Heart left ventricle (tissue), 16 donors: ENCODE results near the gene SPNS3. TPM values are rescaled to one million over a fixed set of nuclear protein-coding genes. Genes with fewer than 3 reads are reported as not detected.

Experiments used
- ATAC-seq, 4 donors: fragments of 200-7000 bp; cut with Tn5 transposase; one replicate each; pipeline ENCODE4 v1.9.1; 2020 to 2022; ENCODE audit warnings: moderate library complexity in 4 of 4, mild to moderate bottlenecking in 3 of 4, moderate number of reproducible peaks in 1 of 4
- DNase-seq, 5 donors: peaks; one replicate each; pipeline ENCODE4 v3.0.0-alpha.2; 2020
- H3K27ac ChIP-seq, 12 donors: fragments of 200-600 bp; sonication (generic) in 4 of 12; one replicate each; pipeline versions ENCODE4 v1.5.0 to v1.8.0; 2016 to 2022; ENCODE audit warnings: mild to moderate bottlenecking in 2 of 12
- H3K27me3 ChIP-seq, 9 donors: fragments of 200-600 bp; sonication (generic) in 2 of 9; one replicate each; pipeline versions ENCODE4 v1.5.1 to v1.8.0; 2016 to 2022; ENCODE audit warnings: mild to moderate bottlenecking in 3 of 9
- H3K36me3 ChIP-seq, 9 donors: fragments of 200-600 bp; sonication (generic) in 2 of 9; one replicate each; pipeline versions ENCODE4 v1.5.0 to v1.8.0; 2018 to 2022; ENCODE audit warnings: mild to moderate bottlenecking in 2 of 9
- H3K4me1 ChIP-seq, 12 donors: fragments of 200-600 bp; sonication (generic) in 4 of 12; one replicate each; pipeline versions ENCODE4 v1.5.0 to v1.8.0; 2016 to 2022; ENCODE audit warnings: mild to moderate bottlenecking in 3 of 12
- H3K4me3 ChIP-seq, 12 donors: fragments of 200-600 bp; sonication (generic) in 4 of 12; one replicate each; pipeline versions ENCODE4 v1.5.0 to v1.8.0; 2017 to 2022; ENCODE audit warnings: mild to moderate bottlenecking in 9 of 12, moderate library complexity in 4 of 12
- H3K9me3 ChIP-seq, 12 donors: fragments of 200-600 bp; sonication (generic) in 4 of 12; one replicate each; pipeline versions ENCODE4 v1.5.0 to v1.8.0; 2016 to 2022; ENCODE audit warnings: mild to moderate bottlenecking in 1 of 12
- CTCF ChIP-seq, 12 donors: fragments of 200-600 bp; sonication (generic) in 4 of 12; IDR thresholded peaks; one replicate each; pipeline versions ENCODE4 v1.5.0 to v1.8.0; 2018 to 2022; ENCODE audit warnings: antibody characterized with exemption in 12 of 12, mild to moderate bottlenecking in 5 of 12
- POLR2A ChIP-seq, 2 donors: fragments of 450-650 bp; IDR thresholded peaks; one replicate each; pipeline ENCODE4 v1.6.1; 2017; ENCODE audit warnings: antibody characterized with exemption in 2 of 2, mild to moderate bottlenecking in 2 of 2, moderate library complexity in 2 of 2
- WGBS, 4 donors: extraction: QIAGEN DNeasy Blood & Tissue Kit in 2 of 4; methylation state at CpG; one replicate each; pipeline versions ENCODE4 v1.1.5 to v1.1.7; 2013 to 2018; 5-methylcytosine and 5-hydroxymethylcytosine counted together
- intact Hi-C, 10 donors: fragments of 100-400 bp; cut with DNase I; formaldehyde crosslinking; loops; one replicate each; pipeline versions ENCODE4 v1.11.1 to v1.14.2; 2022
- polyA plus RNA-seq, 2 donors: library from polyadenylated mRNA; stranded (reverse); fragments of 200-250 nt; gene quantifications; one replicate each; pipeline ENCODE4 v1.2.3, GENCODE V29; 2013
- total RNA-seq, 9 donors: library from RNA; depleted of rRNA in 2 of 9; stranded (reverse); fragments of >200 nt in 2 of 9; fragmentation: NEBNext Ultra II Directional in 3 of 9; extraction: Animal tissue kit (Norgen Biotek cat#: 25700) in 3 of 9; gene quantifications; one replicate each; pipeline versions ENCODE4 v1.1.0 to v1.2.4, GENCODE V29; 2016 to 2023
- donor health status: ischemic (EF 13 %, LVEDD 7.1; RV severe dilation, severe dysfunction).
- donor health status: healthy with polysubstance abuse.
- donor health status: DM: no; HTN: yes; CAD: no.
- donor health status: DM: no; HTN: no; CAD: no.
- donor health status: ischemic (EF 25% LVEDD 6.9; RV normal size, moderate dysfunction).
- donor health status: ischemic (EF 25% LVEDD 5.7; RV mildly dilated, moderate dysfunction).
- donor health status: healthy.
- donor health status: DM: yes; HTN: yes; CAD: no.
- donor health status: ischemic (EF 35%, LVEDD 5.7; RV mildly dilated, moderate dysfunction).
- donor health status: nonischemic (EF 11% LVEDD 7.7; RV severe dilation, severe dysfunction).
- donor health status: DM: yes; HTN: yes; CAD: no.
- donor health status: PGD.
- donor health status: ischemic (EF 29% LVEDD 5.4; RV normal size, mild dysfunction).
- donor health status: nonischemic (EF 23%, LVEDD 6.1; RV moderate dilation, normal function).

Gene SPNS3
- total and polyA plus RNA-seq, 11 donors = 0.23 to 1.9 (median 1.1) TPM; not detected in 3

DNA sequence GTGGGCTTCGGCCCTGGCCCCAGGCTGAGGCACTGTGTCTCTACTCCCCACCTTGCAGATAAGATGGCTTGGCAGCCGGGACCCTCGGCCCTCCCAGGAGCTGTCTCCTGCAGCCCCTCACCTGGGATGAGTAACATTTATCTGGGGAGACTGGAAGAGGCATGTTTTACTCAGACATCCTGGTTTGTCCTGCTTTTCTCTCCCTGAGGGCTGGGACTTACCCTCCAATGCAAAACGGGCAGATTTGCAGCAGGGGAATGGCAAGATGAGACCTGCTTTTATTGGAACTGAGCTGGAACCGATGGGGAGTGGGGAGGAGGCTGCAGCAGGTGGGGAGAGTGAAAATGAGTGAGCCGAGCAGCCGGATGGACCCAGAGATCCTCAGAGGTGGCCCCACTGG, 39.9 kb upstream of the SPNS3 start:
- DNase-seq (no peak), ATAC-seq (no peak)
- H3K27ac ChIP-seq = no peak overlapping the region
- WGBS, 4 donors = 66 to 74% (median 72%) methylated on average over 4 to 7 of the region's 7 CpGs
- H3K27me3 ChIP-seq = no peaks in the 10 kb centered on the region
- H3K4me3 ChIP-seq = no peak overlapping the region
- intact Hi-C loops = no loop called here
- H3K36me3 ChIP-seq = no peaks in the 10 kb centered on the region
- H3K9me3 ChIP-seq = no peaks in the 10 kb centered on the region
- no peaks in the 10 kb centered on the region for H3K4me1 ChIP-seq
- no peak for TF ChIP-seq CTCF (IDR thresholded peaks at IDR 0.05)
- TF ChIP-seq POLR2A (IDR thresholded peaks at IDR 0.05) = no peak

DNA sequence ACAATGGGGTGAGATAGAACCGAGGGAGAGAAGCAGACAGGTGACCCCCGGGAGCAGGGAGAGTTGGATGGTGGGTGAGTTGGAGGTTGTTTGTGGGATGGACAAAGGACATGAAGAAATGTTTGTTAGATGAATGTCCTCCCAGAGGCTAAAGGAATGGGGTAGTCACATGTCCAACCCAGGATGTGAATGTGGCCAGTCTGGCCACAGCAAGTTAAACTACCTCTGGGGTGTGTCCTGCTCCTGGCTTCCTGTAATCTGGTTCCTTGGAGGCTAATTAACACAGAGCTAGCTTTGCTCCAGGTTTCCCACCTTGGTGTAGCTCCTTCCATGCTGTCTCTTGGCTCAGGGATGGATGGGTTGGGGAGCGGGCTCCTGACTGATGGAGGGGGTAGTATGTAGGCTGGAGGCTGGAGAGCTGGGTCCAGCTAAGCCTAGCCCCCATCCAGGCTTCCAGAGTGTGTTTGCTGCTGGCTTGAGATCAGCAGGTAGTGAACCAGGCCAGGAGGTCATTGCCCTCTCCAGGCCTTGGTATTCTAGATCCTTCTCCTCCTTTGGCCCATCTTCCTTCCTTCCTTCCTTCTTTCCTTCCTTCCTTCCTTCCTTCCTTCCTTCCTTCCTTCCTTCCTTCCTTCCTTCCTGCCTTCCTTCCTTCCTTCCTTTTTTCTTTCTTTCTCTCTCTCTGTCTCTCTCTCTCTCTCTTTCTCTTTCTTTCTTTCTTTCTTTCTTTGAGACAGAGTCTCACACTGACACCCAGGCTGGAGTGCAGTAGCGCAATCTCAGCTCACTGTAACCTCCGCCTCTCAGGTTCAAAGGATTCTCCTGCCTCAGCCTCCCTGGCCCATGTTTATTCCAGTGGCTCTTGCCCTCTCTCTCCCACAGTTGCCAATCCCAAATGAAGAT, 39.3 kb upstream of the SPNS3 start:
- TF ChIP-seq POLR2A (IDR thresholded peaks at IDR 0.05) = no peak
- no peak for TF ChIP-seq CTCF (IDR thresholded peaks at IDR 0.05)
- intact Hi-C loops = no loop called here
- DNase-seq (no peak), ATAC-seq (no peak)
- H3K9me3 ChIP-seq = no peaks in the 10 kb centered on the region
- no peaks in the 10 kb centered on the region for H3K4me1 ChIP-seq
- H3K27me3 ChIP-seq = no peaks in the 10 kb centered on the region
- no peaks in the 10 kb centered on the region for H3K36me3 ChIP-seq
- WGBS, 4 donors = 89 to 94% (median 92%) methylated on average over 5 of the region's 5 CpGs
- no peak overlapping the region for H3K27ac ChIP-seq
- H3K4me3 ChIP-seq = no peak overlapping the region

GRCh38 chr17:4395111-4395478, 38.6 kb upstream of the SPNS3 start:
- Histone ChIP-seq H3K36me3 (no peaks in the 10 kb centered on the region), H3K27me3 (no peaks in the 10 kb centered on the region), H3K4me3 (no peak overlapping the region), H3K4me1 (no peaks in the 10 kb centered on the region), H3K9me3 (no peaks in the 10 kb centered on the region), H3K27ac (no peak overlapping the region)
- intact Hi-C loops = no loop called here
- TF ChIP-seq POLR2A (IDR thresholded peaks at IDR 0.05) = no peak
- TF ChIP-seq CTCF (IDR thresholded peaks at IDR 0.05) = no peak
- ATAC-seq (no peak), DNase-seq (no peak)
- WGBS, 4 donors = 90 to 94% (median 92%) methylated on average over 3 of the region's 3 CpGs

GRCh38 chr17:4397840-4398239, 35.9 kb upstream of the SPNS3 start:
- Histone ChIP-seq H3K9me3 (no peaks in the 10 kb centered on the region), H3K36me3 (no peaks in the 10 kb centered on the region), H3K27ac (no peak overlapping the region), H3K27me3 (no peaks in the 10 kb centered on the region), H3K4me3 (no peak overlapping the region), H3K4me1 (no peaks in the 10 kb centered on the region)
- 84 to 95% (median 92%) methylated on average over 6 of the region's 6 CpGs for WGBS, 4 donors
- intact Hi-C loops = no loop called here
- ATAC-seq (no peak), DNase-seq (peak in 1 of 5 donors; percentile 3)
- no peak for TF ChIP-seq POLR2A (IDR thresholded peaks at IDR 0.05)
- TF ChIP-seq CTCF (IDR thresholded peaks at IDR 0.05) = no peak
